HT-29 (cell line): Measurements from ENCODE around the gene C6orf62. TPM values are rescaled to one million over a fixed set of nuclear protein-coding genes. Genes with fewer than 3 reads are reported as not detected.
"Not testable (repeated sequence)": the region's sequence is repeated elsewhere in the genome, so short reads cannot be mapped to it uniquely, and the experiment has no call there.

Source experiments
- DNase-seq: peaks from one replicate; pipeline ENCODE4 v3.0.0-alpha.2; 2015; ENCODE audit warnings: low spot score
- total RNA-seq: library from RNA; depleted of rRNA; stranded (reverse); fragments of >200 nt; shearing (Covaris generic); gene quantifications from 2 replicates; pipeline ENCODE4 v1.2.3, GENCODE V29; 2014

The C6orf62 gene
- total RNA-seq, 1 experiment from 2014 or later: 52.4 TPM

DNA sequence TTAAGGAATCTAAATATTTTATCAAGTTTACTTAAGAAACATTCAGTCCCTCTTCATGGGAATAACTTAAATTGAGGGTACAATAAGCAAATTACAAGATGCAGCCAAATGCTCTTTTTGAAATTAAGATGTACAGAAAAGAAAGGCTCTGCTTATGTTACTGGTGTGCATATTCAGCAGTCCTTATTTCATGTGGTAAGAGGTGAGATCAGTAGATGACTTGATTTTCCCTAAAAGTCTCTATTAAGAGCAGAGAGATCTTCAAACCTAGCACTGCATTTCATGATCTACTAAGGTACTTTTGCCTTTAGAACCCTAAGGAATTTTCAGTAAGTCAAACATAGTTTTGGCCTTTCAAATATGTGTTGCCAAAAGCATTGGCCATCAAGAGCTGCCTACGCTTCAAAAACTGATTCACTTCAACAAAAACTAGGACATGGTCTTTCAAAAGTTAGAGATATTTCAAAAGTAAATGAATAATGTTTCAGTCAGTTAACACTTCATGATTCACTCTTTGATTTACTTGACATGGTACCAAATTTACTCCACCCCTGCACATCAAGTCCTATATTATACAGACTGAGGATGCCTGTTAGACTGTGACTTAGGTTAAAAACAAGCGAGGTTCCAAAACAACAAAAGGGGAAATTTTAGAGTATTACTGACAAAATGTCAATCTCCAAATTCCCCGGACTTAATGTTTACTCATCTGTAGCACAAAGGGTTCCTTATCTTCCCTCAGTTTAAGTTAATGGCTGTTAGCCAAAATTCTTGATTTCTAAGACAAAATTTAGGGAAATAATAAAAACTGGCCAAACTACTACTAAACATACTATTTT lies 19.2 kb downstream of the C6orf62 start:
- no peak for DNase-seq

DNA sequence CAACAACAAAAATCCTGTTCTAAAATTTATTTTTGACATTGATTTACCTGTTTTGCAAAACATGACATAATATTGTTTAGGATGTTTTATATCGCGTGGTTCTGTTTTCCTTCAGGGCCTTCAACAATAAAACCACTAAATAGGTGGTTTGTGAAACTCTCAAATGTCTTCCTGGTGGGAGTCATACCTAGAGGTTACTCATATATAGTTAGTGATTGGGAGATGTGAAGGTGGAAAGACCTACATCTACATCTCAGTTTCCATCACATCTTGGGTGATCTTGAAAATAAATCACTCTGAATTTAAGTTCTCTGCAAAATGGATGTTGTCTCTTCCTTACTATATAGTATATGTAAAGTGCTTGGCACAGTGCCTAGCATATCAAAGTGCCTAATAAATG lies 22.9 kb downstream of the C6orf62 start:
- no peak for DNase-seq

DNA sequence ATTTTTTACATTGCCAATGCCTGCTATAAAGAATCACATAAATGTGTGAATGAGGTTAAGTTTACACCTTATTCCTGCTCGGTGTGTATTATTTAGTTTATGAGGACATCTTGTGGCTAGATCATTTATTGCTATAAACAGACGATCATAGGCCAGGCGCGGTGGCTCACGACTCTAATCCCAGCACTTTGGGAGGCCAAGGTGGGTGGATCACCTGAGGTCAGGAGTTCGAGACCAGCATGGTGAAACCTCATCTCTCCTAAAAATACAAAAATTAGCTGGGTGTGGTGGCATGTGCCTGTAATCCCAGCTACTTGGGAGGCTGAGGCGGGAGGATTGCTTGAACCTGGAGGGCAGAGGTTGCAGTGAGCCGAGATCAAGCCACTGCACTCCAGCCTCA lies 23.3 kb downstream of the C6orf62 start:
- peak; percentile 75 for DNase-seq

DNA sequence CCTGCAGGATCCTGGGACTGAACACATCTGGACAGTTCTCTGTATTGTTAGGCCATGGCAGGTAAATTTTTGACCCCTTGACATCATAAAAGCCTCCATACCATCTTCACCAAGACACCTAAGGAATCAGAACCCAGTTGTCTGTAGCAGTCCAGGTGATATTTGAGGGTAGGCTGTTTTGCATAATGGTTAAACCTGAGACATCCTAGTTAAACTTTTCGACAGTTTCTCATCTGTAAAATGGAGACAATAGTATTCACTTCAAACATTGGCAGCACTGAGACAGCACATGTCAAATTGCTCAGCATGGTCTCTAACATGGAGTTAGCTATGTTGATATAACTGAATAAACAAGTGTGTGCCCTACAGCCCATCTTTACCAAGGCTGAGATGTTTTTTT lies 24.8 kb downstream of the C6orf62 start:
- DNase-seq: no peak

DNA sequence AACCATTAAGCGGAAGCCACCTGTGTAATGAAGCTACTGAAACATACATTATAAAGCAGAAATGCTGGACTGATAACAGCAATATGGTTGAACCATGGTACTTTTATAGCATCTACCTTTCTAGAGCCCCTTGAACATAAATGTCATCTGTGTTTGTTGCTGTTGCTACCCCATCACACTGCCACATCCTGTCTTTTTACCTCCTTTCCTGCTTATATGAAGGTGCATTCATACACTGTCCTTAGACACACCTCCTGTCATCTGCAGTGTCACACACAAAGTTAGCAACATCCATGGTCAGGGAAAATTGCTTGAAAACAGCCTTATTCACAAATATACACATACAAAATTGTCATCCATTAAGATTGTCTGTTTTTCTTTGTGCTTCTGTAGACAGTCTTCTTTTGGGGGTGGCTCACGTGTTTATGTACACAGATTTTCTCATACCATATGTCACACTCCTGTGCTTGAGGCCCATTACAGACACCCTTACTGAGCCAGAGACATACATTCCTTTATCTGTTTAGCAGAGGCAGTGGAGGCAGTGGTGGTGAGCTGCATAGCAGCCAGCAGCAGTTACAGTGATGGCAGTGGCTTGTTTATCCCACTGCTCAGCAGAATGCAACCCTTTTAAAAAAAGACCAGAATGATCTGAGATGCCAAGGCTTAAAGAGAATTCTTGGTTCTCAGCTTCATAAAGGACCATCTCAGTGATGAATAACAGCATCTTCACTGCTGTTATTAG lies 25.9 kb downstream of the C6orf62 start:
- no peak for DNase-seq

DNA sequence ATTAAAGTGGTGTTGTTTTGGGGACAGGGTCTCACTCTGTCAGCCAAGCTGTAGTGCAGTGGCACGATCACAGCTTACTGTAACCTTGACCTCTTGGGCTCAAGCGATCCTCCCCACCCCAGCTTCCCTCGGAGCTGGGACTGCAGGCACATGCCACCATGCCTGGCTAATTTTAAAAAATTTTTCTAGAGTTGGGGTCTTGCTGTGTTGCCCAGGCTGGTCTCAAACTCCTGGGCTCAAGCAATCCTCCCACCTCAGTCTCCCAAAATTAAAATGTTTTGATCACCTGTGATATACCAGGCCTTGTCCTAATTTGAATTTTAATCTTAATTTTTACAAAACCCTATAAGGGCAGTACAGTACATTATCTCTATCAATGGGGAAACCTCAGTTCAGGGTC lies 26.5 kb downstream of the C6orf62 start:
- no peak for DNase-seq

DNA sequence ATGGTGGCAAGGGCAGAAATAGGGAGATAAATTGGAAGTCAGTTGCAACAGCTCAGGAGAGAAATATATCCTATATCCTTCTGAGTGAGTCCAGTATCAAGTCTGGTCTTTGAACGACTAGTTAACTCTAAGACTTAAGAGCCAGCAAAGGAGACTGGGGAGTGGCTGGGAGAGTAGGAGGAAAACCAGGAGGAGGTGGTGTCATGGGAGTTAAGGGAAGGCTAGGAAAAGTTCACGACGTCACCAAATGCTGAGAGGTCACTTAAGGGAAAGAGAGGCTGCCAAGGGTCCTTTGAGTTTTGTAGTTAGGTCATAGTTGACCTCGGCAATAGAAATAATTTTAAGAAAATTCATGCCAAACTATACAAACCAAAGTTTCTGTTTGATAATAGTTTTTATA lies 27.0 kb downstream of the C6orf62 start:
- no peak for DNase-seq

DNA sequence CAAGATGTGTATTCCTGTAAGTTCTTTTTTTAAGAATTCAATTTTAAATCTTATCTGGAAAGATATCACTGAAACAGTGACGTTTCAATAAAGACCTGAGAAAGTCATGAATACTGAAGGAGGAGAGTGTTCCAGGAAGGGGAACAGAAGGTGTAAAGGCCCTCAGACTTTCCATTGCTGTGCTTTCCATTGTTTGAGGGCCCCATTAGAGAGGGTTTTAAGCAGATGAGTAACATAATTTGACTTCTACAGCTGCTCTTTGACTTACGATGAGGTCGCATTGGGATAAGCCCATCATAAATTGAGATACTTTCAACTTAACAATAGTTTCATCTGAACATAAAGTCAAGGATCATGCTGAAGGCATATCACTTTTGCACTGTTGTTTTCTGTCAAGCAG lies 27.4 kb downstream of the C6orf62 start:
- DNase-seq: no peak

DNA sequence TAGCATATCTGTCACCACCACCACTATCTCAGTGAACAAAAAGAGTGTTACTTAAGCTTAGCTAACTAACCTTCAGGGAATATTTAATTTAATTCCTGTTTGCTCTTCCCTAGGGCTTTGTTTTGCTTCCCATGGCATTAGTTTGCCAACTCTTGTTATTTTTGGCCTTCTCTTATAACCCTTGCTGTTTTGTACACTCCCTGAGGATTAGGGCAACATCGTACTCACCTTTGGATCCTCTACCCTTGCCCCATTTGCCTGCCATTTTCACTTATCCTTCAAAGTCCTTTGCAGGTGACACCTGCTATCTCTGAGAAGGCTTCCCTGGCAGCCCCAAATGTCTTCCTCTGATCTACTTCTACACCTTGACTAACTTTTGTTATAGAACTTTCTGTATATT lies 28.4 kb downstream of the C6orf62 start:
- no peak for DNase-seq

DNA sequence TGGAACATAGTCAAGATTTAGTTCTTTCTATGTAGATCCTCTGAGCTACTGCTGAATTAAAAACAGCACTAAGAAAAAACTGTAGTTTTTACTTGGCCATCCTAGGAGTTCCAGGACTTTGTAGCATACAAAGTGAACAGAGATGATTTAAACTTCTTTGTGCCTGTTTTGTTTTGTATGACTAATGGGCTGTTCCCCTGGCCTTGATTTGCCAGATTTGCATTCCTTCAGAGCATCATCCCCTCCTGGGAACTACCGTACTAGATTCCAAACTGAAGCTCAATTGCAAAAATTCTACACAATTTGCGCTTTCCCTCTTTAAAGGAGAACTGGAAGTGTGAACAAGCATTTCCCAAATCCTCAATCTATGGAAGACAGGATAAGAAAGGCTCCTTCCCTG lies 29.0 kb downstream of the C6orf62 start:
- no peak for DNase-seq

DNA sequence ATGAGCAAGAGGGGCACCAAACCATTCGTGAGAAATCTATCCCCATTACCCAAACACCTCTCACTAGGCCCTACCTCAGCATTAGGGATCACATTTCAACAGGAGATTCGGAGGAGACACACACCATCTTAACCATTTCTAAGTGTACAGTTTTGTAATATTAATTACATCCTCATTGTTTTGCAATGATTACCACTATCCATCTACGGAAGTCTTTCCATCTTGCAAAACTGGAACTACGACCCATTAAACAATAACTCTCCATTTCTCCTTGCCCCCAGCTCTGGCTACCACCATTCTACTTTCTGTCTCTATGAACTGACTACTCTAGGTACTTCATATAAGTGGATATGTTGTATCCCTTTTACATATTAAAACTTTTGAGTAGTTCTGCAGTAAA lies 32.0 kb downstream of the C6orf62 start:
- no peak for DNase-seq

DNA sequence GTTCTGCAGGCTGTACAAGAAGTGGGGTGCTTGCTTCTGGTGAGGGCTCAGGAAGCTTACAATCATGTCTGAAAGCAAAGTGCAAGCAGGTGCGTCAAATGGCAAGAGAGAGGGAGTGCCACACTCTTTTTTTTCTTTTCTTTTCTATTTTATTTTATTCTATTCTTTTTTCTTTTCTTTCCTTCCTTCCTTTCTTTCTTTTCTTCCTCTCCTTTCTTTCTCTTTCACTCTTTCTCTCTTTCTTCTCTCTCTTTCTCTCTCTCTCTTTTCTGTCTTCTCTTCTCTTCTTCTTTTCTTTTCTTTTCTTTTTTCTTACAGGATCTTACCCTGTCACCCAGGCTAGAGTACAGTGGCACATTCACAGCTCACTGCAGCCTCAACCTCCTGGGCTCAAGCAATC lies 32.5 kb downstream of the C6orf62 start:
- DNase-seq: no peak

DNA sequence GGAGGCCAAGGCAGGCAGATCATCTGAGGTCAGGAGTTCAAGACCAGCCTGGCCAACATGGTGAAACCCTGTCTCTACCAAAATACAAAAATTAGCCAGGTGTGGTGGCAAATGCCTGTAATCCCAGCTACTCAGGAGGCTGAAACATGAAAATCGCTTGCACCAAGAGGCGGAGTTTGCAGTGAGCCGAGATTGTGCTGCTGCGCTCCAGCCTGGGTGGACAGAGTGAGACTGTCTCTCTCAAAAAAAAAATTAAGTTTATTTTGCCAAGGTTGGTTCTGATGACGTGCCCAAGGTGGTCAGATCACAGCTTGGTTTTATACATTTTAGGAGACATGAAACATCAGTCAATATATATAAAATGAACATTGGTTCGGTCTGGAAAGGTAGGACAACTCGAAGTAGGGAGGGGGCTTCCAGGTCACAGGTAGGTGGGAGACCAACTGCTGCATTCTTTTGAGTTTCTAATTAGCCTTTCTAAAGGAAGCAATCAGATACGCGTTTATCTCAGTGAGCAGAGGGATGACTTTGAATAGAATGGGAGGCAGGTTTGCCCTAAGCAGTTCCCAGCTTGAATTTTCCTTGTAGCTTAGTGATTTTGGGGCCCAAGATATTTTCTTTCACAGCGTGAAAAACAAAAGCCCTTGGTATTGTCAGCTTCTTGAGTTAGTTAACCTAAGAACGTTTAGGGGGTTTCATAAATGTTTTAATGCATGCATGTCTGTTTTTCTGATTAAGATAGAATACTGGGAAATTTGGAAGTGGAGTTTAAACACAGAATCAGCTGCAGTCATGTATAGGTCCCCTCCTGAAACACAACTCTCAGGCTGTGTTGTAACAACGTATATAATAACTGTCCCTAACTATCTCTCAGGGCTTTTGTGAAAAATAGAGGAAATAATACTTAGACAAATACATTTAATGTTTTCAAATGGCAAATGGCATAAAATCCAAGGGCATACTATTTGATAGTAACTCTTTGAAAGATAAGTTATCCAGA lies 35.4 kb downstream of the C6orf62 start:
- no peak for DNase-seq

DNA sequence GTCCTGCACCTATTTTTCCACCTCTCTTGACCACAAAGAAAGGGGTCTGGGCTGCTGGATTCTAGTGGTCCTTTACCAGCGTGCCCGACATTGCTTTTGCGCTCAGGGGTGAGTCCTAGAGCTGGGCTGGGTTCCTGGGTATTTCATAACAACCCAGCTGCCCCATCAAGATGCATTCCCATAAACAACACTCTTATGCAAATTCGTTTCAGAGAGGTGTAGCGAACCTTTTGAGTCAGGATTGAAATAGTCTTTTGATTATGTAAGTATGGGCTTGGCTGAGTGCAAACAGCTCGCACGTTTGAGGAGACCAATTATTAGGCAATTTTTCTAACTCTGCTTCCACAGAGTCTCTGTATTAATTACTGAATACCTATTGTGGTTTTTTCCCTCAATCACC lies 38.4 kb downstream of the C6orf62 start:
- no peak for DNase-seq

DNA sequence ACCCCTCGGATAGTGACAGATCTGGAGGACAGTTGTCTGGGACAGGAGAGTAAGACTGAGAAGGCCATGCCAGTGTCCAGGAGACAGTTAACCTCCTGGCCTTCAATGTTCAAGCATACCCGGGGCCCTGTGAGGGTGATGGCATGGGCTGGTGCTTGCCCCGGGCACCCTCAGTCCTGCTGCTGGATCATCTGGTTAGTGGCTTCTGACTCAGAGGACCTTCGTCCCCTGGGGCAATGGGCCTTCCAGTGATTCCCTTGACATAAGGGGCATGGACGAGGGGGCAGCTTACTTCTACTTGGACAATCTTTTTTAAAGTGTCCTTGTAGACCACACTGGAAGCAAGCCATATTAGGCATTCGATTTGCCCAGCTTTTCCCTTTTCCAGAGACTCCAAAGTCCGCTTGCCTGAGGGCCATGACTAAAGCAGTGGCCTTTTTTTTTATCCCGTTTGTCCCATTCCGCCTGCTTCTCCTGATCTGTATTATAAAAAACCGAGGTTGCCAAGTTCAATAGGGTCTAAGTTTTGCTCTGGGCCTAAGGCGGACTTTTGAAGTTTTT lies 40.1 kb downstream of the C6orf62 start:
- DNase-seq: not testable (repeated sequence)

DNA sequence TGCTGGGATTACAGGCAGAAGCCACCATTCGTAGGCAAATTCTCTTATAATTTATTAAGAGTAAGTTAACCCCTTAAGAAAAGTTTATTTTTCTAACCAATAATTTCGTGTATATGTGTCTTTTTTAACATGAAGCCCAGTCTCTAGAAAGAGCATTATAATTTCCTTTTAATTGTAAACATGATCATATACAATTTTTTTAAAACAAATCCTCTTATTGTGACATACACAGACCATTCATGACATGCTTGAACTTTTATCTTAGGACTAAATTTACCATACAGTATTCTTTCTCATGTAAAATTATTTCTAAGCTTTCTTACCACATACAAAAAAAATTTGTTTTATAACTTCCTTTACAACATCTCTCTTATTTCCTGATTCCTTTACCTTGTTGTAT lies 45.3 kb downstream of the C6orf62 start:
- DNase-seq: no peak

DNA sequence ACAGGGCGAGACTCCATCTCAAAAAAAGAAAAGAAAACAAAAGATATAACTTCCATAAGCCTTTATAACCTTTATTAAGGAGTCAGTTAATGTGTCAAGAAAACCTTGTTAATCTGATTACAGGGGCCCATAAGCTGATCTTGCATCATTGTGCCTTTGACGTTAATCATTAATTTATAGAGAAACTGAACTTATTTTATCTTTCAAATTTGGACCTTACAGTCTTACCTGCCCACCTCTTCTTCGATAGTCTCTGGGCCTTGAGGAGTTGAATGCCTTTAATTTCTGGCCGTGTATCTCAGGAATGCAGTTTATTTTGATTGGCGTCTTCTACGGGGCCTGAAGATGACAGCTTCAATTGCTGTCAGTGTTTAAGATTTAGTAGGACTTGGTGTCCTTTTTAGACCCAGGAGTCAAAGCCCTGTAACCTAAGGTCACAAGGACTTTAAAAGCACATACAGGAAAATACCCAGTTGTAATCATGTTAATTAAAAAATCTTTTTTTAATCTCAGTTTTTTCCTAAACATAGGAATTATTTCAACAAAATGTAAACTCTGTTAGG lies 46.3 kb downstream of the C6orf62 start:
- no peak for DNase-seq

DNA sequence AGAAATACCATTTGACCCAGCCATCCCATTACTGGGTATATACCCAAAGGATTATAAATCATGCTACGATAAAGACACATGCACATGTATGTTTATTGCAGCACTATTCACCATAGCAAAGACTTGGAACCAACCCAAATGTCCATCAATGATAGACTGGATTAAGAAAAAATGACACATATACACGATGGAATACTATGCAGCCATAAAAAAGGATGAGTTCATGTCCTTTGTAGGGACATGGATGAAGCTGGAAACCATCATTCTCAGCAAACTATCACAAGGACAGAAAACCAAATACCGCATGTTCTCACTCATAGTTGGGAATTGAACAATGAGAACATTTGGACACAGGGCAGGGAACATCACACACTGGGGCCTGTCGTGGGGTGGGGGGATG lies 47.9 kb downstream of the C6orf62 start:
- not testable (repeated sequence) for DNase-seq

DNA sequence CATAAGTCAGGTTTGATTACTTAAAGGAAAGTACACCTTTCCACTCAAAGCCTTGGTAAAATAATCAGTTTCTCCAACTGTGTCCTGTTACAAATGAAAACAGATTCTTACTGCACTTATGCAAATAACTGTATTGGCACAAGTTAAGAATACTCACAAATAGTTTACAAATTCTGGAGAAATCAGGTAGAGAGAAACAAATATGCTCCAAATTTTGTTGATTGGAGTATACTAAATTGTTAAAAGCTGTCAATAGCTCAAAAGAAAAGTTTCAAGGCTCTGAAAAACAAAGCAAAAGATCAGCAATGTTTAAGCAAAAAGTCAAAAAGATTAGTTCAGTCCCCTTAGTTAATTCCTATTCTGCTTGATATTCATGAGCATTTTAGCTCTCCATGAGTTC lies 48.5 kb downstream of the C6orf62 start:
- DNase-seq: not testable (repeated sequence)

DNA sequence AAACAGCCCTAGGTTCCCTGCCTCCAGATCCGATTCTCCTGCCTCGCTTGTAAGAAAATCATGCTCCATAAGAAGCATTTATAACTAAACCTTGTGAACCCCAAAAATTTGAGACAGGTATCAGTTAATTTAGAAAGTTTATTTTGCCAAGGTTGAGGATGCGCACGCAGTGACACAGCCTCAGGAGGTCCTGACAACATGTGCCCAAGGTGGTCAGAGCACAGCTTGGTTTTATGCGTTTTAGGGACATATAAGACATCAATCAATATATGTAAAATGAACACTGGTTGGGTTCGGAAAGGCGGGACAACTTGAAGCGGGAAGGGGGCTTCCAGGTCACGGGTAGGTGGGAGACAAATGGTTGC lies 50.0 kb downstream of the C6orf62 start:
- no peak for DNase-seq
